ENCODE data around the gene GCN1. TPM values are rescaled to one million over a fixed set of nuclear protein-coding genes. Genes with fewer than 3 reads are reported as not detected.

The GCN1 gene
- total and polyA plus RNA-seq, 5 experiments from 2014 or later = 14.9 to 133 (median 28.3) TPM

- Mint-ChIP-seq H3K36me3 (peaks cover 0 to 23% (median 0%) of the 10 kb centered on the region in 3 donors), H3K4me1 (peaks cover 32 to 82% (median 78%) of the 10 kb centered on the region in 4 donors), H3K27me3 (no peaks in the 10 kb centered on the region), H3K9me3 (no peaks in the 10 kb centered on the region), H3K27ac (peak overlapping the region in 5 of 10 donors; percentile 22 to 88 (median 68)), H3K4me3 (peak overlapping the region in 3 of 10 donors; percentile 18 to 76 (median 71))
- POLR2A ChIA-PET = interaction anchor here (0.6 to 10.4 kb wide), 12 partner anchors 9 to 110 kb away, joined by 3 to 211 read pairs (median 5); partner anchors contain the start of genes PXN, RNU4-1, RNU4-2 and RPLP0
- no peak for DNase-seq
- no peak for ATAC-seq
Measured at GRCh38 chr12:120227233-120228040, 32.9 kb upstream of the GCN1 start.

- peaks cover 0 to 32% (median 0%) of the 10 kb centered on the region in 3 donors for H3K36me3 Mint-ChIP-seq
- peak overlapping the region in 8 of 10 donors; percentile 29 to 70 (median 55) for H3K4me3 Mint-ChIP-seq
- H3K9me3 Mint-ChIP-seq = no peaks in the 10 kb centered on the region
- no peaks in the 10 kb centered on the region for H3K27me3 Mint-ChIP-seq
- ATAC-seq (no peak), DNase-seq (no peak)
- POLR2A ChIA-PET = interaction anchor here (1.3 to 10.4 kb wide), 6 partner anchors 14 to 65 kb away, joined by 3 to 211 read pairs (median 63); partner anchors contain the start of genes PXN, RNU4-1, RNU4-2 and RPLP0
- H3K4me1 Mint-ChIP-seq = peaks cover 20 to 69% (median 64%) of the 10 kb centered on the region in 4 donors
- peak overlapping the region; percentile 59 to 87 (median 74) for H3K27ac Mint-ChIP-seq
Measured at GRCh38 chr12:120225852-120226640, 31.5 kb upstream of the GCN1 start.

- POLR2A ChIA-PET = interaction anchor here (1.3 to 10.4 kb wide), 5 partner anchors 15 to 66 kb away, joined by 3 to 211 read pairs (median 92); partner anchors contain the start of genes PXN, RNU4-1, RNU4-2 and RPLP0
- Mint-ChIP-seq H3K4me3 (peak overlapping the region in 8 of 10 donors; percentile 9 to 70 (median 54)), H3K9me3 (no peaks in the 10 kb centered on the region), H3K27me3 (no peaks in the 10 kb centered on the region), H3K4me1 (peaks cover 22 to 60% (median 57%) of the 10 kb centered on the region in 4 donors), H3K36me3 (peaks cover 0 to 41% (median 0%) of the 10 kb centered on the region in 3 donors), H3K27ac (peak overlapping the region; percentile 52 to 82 (median 66))
- no peak for ATAC-seq
- DNase-seq = no peak
Measured at GRCh38 chr12:120225200-120225558, 30.7 kb upstream of the GCN1 start.

- Mint-ChIP-seq H3K4me1 (peaks cover 21 to 54% (median 50%) of the 10 kb centered on the region in 4 donors), H3K27me3 (no peaks in the 10 kb centered on the region), H3K4me3 (peak overlapping the region in 4 of 10 donors; percentile 44 to 70 (median 56)), H3K36me3 (peaks cover 0 to 47% (median 0%) of the 10 kb centered on the region in 3 donors), H3K9me3 (no peaks in the 10 kb centered on the region), H3K27ac (peak overlapping the region in 7 of 10 donors; percentile 31 to 89 (median 65))
- POLR2A ChIA-PET = interaction anchor here (0.7 to 10.4 kb wide), 7 partner anchors 15 to 793 kb away, joined by 3 to 211 read pairs (median 34); partner anchors contain the start of genes PXN, RNU4-1, RNU4-2 and RPLP0
- DNase-seq (no peak), ATAC-seq (peak in 1 of 2 donors; percentile 15)
Measured at GRCh38 chr12:120224304-120225199, 30.0 kb upstream of the GCN1 start.

DNA sequence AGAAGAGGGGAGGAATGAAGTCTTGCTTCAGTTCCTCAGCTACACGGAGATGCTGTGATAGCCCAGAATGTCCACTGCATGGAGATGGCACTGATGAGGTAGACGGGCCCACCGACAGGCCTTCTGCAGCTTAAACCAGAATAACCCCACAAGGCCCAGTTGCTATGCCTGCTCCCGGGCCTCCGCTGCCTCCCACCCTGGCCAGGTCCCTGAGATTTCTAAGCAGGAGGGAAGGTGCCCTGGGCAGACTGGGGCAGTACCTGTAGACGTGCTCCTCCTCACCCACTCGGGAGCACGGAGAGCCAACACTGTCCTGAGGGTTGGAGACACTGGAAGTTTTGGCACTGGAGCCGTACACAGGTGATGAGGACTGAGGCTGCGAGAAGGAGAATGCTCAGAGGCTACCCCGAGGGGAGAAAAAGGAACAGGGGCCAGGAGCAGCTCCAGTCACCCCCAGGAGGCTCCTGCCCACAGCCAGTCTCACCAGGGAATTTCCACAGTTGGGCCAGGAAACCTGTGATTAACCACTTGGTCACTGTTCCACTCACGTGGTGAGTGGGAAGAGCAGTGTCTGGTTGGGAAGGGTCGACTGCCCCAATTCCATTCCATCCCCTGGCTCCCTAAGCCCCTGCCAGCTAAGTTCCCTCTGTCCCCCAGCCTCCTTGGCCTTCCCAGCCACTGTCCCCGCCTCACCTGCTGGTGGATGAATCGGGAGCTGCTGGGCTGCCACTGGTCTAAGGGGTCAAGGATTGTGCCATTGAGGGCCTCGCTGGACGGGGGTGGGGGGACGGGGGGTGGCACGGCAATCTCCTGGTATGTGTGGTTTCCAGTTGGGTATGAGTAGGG, 29.2 kb upstream of the GCN1 start:
- Mint-ChIP-seq H3K36me3 (peaks cover 0 to 53% (median 0%) of the 10 kb centered on the region in 3 donors), H3K4me3 (peak overlapping the region in 1 of 10 donors; percentile 14), H3K9me3 (no peaks in the 10 kb centered on the region), H3K27me3 (no peaks in the 10 kb centered on the region), H3K27ac (peak overlapping the region in 3 of 10 donors; percentile 17 to 76 (median 75)), H3K4me1 (peaks cover 20 to 45% (median 42%) of the 10 kb centered on the region in 4 donors)
- ATAC-seq (no peak), DNase-seq (no peak)
- POLR2A ChIA-PET = interaction anchor here (0.7 to 1.0 kb wide), 2 partner anchors 28 to 794 kb away, joined by 3 to 4 read pairs; no protein-coding TSS in a partner anchor

GRCh38 chr12:120222288-120222832, 27.8 kb upstream of the GCN1 start:
- no peak for ATAC-seq
- H3K27me3 Mint-ChIP-seq = no peaks in the 10 kb centered on the region
- peaks cover 16 to 32% (median 30%) of the 10 kb centered on the region in 4 donors for H3K4me1 Mint-ChIP-seq

GRCh38 chr12:120221576-120221900, 27.0 kb upstream of the GCN1 start:
- peaks cover 15 to 29% (median 24%) of the 10 kb centered on the region in 4 donors for H3K4me1 Mint-ChIP-seq
- H3K4me3 Mint-ChIP-seq = no peak overlapping the region
- no peaks in the 10 kb centered on the region for H3K9me3 Mint-ChIP-seq
- no peak overlapping the region for H3K27ac Mint-ChIP-seq
- no peak for DNase-seq
- ATAC-seq = no peak
- no peaks in the 10 kb centered on the region for H3K27me3 Mint-ChIP-seq
- POLR2A ChIA-PET = interaction anchor here (1.1 to 1.5 kb wide), 2 partner anchors 35 to 71 kb away, joined by 3 read pairs; no protein-coding TSS in a partner anchor
- peaks cover 0 to 64% (median 0%) of the 10 kb centered on the region in 3 donors for H3K36me3 Mint-ChIP-seq

More at GRCh38 chr12:120222288-120222832, 27.8 kb upstream of the GCN1 start:
- Mint-ChIP-seq H3K9me3 (no peaks in the 10 kb centered on the region), H3K36me3 (peaks cover 0 to 64% (median 0%) of the 10 kb centered on the region in 3 donors), H3K4me3 (no peak overlapping the region), H3K27ac (peak overlapping the region in 2 of 10 donors; percentile 38 to 76)
- POLR2A ChIA-PET = interaction anchor here (1.1 to 1.5 kb wide), 2 partner anchors 35 to 70 kb away, joined by 3 read pairs; no protein-coding TSS in a partner anchor
- DNase-seq = no peak

- Mint-ChIP-seq H3K27ac (peak overlapping the region in 3 of 10 donors; percentile 22 to 59 (median 53)), H3K4me1 (peaks cover 13 to 24% (median 19%) of the 10 kb centered on the region in 4 donors), H3K9me3 (no peaks in the 10 kb centered on the region), H3K36me3 (peaks cover 0 to 61% (median 0%) of the 10 kb centered on the region in 3 donors), H3K27me3 (no peaks in the 10 kb centered on the region), H3K4me3 (peak overlapping the region in 1 of 10 donors; percentile 24)
- POLR2A ChIA-PET = interaction anchor here (1.1 to 2.0 kb wide), 3 partner anchors 19 to 71 kb away, joined by 3 to 9 read pairs (median 3); partner anchors contain the start of gene RPLP0
- DNase-seq = no peak
- no peak for ATAC-seq
Measured at GRCh38 chr12:120220838-120221575, 26.5 kb upstream of the GCN1 start.

- ATAC-seq = no peak
- peaks cover 0 to 72% (median 0%) of the 10 kb centered on the region in 3 donors for H3K36me3 Mint-ChIP-seq
- POLR2A ChIA-PET = interaction anchor here (1.2 to 2.0 kb wide), 3 partner anchors 9 to 73 kb away, joined by 5 to 9 read pairs (median 7); partner anchors contain the start of genes RNU4-2 and RPLP0
- peak overlapping the region in 1 of 10 donors; percentile 57 for H3K27ac Mint-ChIP-seq
- H3K27me3 Mint-ChIP-seq = no peaks in the 10 kb centered on the region
- H3K4me3 Mint-ChIP-seq = no peak overlapping the region
- no peaks in the 10 kb centered on the region for H3K9me3 Mint-ChIP-seq
- H3K4me1 Mint-ChIP-seq = peaks cover 3 to 7% (median 4%) of the 10 kb centered on the region in 4 donors
- no peak for DNase-seq
Measured at GRCh38 chr12:120218680-120219606, 24.4 kb upstream of the GCN1 start.
